ENCODE measurements around the gene CHIC2. TPM values are rescaled to one million over a fixed set of nuclear protein-coding genes. Genes with fewer than 3 reads are reported as not detected.
"Not testable (repeated sequence)": the region's sequence is repeated elsewhere in the genome, so short reads cannot be mapped to it uniquely, and the experiment has no call there.

The CHIC2 gene
- polyA plus RNA-seq, 10 donors, result 14.8 to 25.1 (median 21.4) TPM

DNA sequence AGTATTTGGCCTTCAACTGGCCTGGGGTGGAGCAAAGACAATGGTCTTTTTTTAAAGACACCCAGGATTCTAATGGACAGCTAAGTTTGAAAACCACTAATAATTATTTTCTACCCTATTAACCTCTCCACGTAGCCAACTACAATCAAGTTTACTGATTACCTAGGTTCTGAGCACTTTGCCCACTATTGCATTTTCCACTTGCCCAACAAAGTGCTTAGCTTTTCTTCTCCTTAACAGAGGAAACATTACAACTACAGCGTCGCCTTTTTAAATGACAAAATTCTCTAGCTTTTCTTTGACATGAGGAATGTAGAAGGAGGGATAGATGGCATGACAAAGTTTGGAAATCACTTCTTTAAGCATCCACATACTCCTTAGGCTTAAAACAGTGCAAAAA is 2.0 kb downstream of the CHIC2 start:
- DNase-seq, result no peak

DNA sequence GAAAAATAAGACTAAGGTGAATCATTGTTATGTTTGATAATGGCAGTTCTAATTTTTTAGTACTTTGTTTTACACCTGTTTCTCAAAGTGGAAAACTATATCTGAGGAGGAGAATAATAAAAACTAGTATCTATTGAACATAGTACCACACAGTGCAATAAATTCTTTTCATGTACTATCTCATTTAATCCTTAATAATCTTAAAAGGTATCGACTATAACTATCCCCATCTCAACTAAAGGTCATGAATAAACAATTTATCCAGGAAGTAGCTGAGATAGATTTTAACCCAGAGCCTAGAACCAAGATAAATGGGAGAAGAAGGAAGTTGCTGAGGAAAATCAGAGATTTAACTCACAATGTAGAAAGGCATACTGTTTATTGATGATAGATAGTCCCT is 2.5 kb downstream of the CHIC2 start:
- DNase-seq, result no peak

DNA sequence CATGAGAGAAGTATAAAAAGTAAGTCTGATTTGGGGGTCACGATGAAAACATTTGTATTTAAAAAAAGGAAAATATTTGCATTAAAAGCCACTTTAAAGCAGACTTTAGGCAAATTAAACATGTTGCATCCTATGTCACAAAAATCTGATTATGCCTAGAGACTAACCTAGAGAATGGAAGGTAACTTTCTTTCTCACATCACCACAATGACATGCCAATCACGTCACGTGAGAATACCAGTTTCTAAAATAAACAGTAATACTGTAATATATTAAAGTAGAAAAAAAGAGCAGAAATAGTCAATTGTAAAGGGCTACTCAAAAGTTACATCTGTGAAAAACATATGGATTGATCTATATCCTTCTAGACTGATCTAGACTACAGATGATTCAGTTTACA is 3.3 kb downstream of the CHIC2 start:
- no peak for DNase-seq

DNA sequence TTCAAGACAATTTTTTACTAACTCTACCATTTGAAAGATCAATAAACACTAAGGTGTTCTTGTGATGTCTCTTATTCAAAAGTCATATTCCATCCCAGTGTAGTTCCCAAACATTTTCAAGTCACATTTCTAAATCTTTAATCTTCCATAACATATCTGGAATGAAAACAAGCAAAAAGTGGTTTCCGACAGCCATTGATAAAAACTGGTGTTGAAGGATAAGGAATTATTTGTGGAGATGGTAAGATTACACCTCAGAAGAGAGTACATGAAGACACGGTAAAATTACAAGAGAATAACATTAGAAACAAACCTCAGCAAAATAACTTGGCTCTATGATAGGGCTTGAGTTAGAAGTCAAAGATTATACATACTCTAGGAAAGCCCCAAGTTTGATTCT is 4.3 kb downstream of the CHIC2 start:
- no peak for DNase-seq

DNA sequence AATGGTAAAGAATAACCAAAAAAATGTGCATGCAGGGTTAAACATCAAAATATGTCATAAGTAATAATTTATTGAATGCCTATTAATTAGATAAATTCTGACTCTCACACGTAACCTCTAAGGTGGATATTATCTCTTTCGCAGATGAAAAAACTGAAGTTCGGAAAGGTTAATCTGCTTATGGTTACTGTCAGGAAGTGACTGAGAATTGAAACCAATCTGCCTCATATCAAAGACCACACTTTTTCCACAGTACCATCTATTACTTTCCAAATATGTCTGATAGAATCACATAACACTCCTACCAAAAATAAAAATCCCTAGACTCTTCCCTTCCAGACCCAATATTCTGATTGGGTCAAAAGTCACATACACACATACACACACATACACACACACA is 6.2 kb downstream of the CHIC2 start:
- no peak for DNase-seq

DNA sequence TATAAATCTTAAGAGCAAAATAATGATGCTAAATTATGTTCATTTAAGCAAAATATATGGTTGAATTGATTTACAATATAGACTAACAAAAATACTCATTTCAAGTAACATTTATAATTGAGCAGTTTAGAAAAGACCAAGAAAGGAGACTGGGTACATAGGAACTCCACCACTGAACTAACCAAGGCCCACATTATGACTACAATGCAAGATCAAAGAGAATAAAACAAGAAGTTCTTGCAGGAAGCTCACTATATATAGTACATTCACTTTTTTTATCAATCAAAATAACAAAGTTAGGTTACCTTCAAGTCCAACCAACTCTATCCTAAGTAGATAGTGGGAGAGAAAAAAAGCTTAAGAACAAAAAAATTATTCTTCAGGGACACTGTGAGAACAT is 8.0 kb downstream of the CHIC2 start:
- DNase-seq, result no peak

DNA sequence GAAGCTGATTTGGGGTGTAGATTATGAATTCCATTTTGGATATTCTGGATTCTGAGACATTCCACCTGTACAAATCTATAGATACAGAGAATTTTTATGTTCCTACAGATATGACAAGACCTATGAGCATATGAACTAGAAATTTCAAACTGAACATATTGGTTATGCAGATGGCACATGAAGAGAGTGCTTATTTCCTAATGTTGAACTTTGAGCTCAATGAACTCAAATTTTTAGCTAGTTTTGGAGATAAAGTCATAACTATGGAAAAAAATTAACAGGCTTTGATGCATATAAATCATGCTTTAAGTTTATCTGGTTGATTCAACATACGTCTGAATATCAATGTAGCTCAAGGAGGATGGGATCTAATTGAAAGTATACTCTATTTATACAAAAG is 8.9 kb downstream of the CHIC2 start:
- DNase-seq, result no peak

DNA sequence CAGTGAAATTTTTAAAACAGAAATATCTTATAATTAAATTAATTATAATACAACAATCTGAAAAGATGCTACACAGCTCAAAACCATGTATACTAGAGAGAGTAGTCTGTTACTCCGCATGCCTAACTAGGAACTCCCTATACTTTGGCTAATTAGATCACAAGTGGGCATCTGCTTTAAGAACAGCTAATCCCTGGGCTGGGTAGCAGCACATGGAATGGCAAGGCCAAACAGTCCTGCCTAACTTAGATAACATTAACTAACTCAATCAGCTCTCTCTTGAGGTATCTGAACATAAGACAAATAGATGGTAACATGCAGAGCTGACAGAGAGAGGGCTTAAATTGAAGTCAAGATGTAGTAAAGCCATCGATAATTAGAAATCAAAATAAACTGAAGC is 9.9 kb downstream of the CHIC2 start:
- DNase-seq, result no peak

DNA sequence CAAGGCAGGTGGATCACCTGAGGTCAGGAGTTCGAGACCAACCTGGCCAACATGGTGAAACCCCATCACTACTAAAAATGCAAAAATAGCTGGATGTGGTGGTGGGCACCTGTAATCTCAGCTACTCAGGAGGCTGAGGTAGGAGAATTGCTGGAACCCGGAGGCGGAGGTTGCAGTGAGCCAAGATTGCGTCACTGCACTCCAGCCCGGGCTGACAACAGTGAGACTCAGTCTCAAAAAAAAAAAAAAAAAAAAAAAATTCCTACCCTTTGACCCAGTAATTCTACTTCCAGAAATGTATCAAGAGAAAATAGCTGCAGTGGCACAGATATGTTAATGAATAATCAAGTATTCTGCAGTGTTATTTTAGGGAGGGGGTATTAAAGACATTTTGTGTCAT is 11.1 kb downstream of the CHIC2 start:
- DNase-seq, result not testable (repeated sequence)

DNA sequence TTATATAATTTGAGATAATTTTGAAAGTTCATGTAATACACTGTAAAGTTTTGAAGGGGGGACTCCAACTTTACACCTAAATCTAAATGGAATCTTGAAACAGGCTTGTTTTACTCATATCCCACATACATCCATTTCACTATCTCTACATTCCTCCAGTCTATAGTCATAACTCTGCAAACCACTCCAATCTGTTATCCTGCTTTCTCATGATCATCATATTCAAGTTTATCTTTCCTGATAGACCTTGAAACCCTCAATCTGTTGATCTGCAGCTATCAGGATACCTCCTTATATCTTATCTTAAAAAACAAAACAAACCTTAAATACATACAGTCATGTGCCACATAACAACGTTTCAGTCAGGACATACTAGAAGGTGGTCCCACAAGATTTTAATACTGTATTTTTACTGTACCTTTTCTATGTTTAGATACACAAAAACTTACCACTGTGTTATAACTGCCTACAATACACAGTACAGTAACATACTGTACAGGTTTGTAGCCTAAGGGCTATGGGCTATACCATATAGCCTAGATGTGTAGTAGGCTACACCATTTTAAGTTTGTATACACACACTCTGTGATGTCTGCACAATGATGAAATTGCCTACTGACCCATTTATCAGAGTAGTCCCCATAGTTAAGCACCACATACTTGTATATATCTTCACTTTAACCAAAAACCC is 14.0 kb downstream of the CHIC2 start:
- DNase-seq, result no peak

DNA sequence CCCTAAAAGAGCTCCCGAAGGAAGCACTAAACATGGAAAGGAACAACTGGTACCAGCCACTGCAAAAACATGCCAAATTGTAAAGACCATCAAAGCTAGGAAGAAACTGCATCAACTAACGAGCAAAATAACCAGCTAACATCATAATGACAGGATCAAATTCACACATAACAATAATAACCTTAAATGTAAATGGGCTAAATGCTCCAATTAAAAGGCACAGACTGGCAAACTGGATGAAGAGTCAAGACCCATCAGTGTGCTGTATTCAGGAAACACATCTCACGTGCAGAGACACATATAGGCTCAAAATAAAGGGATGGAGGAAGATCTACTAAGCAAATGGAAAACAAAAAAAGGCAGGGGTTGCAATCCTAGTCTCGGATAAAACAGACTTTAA is 20.8 kb downstream of the CHIC2 start:
- not testable (repeated sequence) for DNase-seq

DNA sequence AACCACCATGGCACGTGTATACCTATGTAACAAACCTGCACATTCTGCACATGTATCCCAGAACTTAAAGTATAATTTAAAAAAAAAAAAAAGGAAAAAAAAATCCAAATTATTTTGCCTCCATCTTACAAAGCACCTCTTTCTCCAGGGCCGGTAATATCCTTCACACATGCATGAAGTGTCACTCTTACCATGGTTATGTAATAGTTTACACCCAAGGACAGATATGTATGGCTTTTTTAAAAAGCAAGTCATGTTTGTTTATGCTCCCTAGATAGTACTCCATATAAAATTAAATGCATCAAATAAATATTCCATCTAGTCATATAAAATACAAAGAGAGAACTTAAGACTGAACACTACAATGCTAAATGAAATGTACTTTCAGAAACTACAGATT is 22.5 kb downstream of the CHIC2 start:
- no peak for DNase-seq

DNA sequence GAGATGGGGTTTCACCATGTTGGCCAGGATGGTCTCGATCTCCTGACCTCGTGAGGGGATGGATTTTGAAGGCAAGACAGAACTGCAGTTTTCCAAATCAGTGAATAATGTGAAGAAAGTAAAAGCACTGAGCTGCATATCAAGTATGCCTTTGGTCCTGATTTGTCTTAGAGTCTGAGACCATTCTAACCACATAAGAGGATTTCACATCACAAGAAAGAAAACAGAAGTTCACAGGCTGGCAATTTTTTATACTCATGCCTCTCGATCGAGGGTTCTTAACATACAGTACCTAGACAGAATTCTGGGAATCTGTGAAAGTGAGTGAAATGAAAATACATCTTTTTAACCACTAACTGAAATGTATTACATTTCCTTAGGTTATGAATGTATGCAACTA is 23.3 kb downstream of the CHIC2 start:
- no peak for DNase-seq

DNA sequence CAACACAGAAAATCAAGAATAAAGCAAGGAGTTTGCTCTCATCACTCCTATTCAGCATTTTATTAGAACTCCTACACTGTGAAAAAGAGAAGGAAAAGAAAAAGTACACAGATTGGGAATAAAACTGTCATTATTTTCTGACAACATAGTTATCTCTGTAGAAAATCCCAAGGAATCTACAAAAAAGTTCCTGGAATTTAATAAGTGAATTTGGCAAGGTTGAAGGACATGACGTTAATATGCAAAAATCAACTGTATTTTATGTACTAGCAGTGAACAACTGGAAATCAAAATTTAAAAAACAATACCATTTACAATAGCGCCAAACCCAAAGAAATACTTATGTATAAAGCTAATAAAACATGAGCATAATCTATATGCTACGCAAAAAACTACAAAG is 26.3 kb downstream of the CHIC2 start:
- DNase-seq, result peak in 2 of 3 donors; percentile 15 to 42

DNA sequence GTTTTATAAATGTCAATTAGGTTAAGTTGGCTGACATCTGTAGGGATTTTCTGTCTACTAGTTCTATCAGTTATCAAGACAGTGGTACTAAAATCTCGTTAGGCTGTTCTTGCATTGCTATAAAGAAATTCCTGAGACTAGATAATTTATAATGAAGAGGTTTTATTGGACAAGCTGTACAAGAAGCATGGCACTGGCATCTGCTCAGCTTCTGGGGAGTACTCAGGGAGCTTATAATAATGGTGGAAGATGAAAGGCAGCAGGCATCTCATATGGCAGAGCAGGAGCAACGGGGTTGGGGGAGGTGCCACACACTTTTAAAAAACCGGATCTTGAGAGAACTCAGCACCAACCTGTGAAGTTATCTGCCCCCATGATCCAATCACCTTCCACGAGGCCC is 28.2 kb downstream of the CHIC2 start:
- DNase-seq, result no peak

DNA sequence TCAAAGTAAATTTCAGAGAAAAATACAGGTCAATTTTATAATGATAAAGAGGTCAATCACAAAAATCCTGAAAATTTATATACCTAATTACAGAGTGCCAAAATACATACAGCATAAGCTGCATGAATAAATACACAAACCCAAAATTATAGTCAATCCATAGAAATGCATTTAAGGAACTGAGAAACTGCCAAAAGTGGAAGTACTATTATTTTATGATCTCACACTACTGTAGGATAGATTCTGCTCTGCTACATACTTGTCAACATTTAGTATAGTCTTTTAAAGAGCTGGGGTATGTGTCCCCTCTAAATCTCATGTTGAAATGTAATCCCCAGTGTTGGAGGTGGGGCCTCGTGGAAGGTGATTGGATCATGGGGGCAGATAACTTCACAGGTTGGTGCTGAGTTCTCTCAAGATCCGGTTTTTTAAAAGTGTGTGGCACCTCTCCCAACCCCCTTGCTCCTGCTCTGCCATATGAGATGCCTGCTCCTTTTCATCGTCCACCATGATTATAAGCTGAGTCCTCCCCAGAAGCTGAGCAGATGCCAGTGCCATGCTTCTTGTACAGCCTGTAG is 31.8 kb downstream of the CHIC2 start:
- peak in 1 of 3 donors; percentile 25 for DNase-seq

DNA sequence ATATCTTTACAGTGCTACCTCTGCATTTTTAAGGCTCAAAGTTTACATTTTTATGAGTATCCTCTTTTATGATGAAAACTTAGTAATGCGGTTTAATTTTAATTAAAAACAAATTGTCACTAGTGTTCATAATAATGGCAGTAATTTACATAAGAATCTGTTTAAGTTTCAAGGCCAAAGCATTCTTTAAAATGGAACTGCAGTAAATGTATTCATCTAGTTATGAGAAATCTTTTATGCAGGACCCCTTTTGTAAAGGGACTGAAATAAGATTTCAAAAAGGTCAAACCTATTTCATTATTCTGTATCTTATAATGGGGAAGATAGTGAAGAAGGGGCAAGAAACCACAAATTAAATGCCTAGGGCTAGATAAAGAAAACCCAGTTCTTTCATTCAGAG is 37.1 kb downstream of the CHIC2 start:
- no peak for DNase-seq

DNA sequence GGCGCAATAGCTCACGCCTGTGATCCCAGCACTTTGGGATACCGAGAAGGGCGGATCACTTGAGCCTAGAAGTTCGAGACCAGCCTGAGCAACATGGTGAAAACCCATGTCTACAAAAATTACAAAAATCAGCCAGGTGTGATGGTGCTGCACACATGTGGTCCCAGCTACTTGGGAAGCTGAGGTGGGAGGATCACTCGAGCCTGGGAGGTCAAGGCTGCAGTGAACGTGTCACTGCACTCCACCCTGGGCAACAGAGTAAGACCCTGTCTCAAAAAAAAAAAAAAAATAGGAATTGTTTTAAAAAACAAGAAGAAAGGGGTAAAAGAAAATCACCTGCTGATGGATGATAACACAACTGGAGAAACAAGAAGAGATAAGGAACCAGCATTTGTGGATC is 38.8 kb downstream of the CHIC2 start:
- DNase-seq, result no peak

DNA sequence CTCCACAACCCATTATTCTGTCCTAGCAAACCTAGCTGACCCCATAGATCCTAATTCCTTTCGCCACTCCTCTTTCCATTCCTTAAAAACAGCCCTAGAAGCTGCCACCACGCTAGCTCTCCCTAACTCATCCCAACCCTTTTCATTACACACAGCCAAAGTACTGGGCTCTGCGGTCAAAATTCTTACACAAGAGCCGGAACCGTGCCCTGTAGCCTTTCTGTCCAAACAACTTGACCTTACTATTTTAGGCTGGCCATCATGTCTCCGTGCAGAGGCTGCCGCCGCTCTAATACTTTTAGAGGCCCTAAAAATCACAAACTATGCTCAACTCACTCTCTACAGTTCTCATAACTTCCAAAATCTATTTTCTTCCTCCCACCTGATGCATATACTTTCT is 41.4 kb downstream of the CHIC2 start:
- DNase-seq, result not testable (repeated sequence)

DNA sequence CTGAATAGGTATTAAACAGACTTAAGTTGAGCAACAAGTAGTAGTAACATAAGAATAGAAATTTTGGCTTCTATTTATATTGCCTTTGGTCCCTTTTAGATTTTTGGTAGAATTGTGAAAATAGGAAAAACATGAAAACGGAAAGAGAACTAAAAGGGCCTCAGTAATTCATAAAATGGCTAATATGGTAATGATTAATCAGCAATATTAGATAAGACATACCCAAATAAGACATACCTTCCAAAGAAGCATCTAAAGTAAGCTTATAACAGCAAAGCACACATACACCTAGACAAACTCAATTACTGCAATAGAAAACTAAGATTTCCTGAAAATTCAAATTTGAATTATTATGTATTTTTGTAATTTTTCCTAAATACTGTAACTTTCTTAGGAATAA is 46.4 kb downstream of the CHIC2 start:
- no peak for DNase-seq

DNA sequence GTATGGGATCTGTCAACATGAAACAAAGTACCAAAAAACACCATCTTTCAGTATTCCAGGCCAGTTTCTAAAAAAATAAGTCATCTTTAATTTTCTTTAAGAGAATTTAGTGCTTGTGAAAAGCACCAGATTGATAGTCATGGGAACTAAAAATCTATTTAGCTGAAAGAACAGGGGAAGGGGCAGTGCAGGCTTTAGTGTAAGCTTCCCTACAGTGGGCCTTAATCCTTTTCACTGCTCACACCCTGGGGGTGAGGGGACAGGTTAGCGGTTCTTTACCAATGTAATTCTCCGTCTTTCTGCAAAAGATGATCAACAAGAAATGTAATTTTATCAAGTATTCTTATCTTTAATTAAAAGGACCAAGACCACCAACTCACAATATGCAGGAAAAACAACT is 47.1 kb downstream of the CHIC2 start:
- no peak for DNase-seq

DNA sequence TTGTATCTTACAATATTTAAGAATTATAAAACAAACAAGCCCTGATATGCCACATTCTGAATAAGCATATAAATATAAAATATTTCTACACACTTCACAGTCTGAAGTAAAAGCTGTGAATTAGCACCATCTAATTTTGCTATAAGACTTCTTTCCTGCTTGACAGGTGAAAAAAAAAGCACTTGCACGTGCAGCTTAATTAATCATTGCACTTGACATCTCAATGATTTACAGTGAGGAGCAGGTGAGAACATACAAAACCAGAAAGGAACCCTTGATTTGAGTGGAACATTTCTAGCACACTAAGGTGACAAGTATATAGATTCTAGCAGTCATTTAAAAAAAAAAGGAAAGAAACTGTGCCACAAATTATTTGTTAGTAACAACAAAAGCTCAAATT is 47.9 kb downstream of the CHIC2 start:
- no peak for DNase-seq

DNA sequence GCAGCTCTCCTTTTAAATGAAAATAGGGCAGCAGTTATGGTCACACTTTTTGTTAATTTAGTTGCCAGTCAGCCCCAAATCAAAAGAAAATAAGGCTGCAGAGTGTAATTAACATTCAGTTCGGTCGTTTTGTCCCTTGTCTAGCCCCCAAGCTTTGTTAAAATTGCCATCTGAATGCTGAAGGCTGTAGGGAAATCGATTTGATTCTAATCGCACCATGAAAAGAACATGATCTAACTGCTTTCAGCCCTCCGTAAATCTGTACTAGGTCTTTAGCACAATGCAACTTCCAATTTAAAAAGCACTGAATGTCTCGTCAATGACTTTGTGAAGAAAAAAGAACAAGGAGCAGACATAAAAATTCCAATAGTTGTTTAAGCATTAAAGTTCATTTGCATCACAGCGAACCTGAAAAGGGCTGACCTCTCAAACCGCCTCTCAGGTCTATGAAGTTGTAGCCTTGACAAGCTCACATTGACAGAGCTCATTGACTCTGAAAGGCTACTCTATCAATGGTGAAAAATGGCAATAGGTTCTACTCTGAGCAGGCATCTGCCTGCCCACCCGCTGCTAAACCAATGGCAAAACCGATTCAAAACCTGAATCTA is 48.9 kb downstream of the CHIC2 start:
- DNase-seq, result no peak

DNA sequence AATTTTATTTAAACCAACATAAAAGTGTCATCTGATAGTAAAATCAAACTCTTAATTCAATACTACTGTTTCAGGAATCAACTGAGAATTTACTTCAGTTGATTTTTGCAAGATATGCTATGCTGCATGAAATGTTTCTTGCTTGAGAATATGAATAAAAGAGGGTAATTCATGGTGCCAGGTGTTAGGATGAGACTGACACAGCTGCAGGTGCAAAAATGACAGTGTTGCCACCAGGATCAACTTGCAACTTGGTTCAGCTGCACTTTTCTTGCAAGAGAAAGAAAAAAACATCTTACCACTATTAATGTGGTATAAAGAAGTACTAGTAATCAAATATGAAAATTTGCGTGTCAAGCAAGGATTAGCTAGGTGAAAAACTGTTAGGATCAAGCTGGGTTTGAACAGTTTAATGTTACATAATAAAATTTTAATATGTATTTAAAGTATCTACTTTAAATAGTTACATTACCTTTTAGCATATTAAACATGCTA is 49.7 kb downstream of the CHIC2 start:
- no peak for DNase-seq

Measured in muscle of back (tissue), 11 donors.